SK-MEL-5 (cell line): ENCODE results near the gene COL27A1. TPM values are rescaled to one million over a fixed set of nuclear protein-coding genes. Genes with fewer than 3 reads are reported as not detected.

Experiments
- DNase-seq: peaks from one replicate; pipeline ENCODE4 v3.0.0-alpha.2; 2016; ENCODE audit warnings: low read depth, low spot score
- in situ Hi-C: cut with HindIII; loops from 2 replicates; pipeline ENCODE4 v1.10.0; 2016; ENCODE audit warnings: low sequenced_read_pairs, high pct_unique_total_duplicates, low pct_unique_long_range_greater_than_20kb
- total RNA-seq: library from RNA; depleted of rRNA; stranded (reverse); fragments of >200 nt; shearing (Covaris generic); gene quantifications from 2 replicates; pipeline ENCODE4 v1.2.3, GENCODE V29; 2014

The COL27A1 gene
- total RNA-seq, 1 experiment from 2014 or later, result 0.90 TPM

- in situ Hi-C loops, result no loop called here
- no peak for DNase-seq
Measured at GRCh38 chr9:114304416-114305188, 149.3 kb downstream of the COL27A1 start.

- in situ Hi-C loops, result no loop called here
- no peak for DNase-seq
Measured at GRCh38 chr9:114307899-114308267, 152.5 kb downstream of the COL27A1 start.

DNA sequence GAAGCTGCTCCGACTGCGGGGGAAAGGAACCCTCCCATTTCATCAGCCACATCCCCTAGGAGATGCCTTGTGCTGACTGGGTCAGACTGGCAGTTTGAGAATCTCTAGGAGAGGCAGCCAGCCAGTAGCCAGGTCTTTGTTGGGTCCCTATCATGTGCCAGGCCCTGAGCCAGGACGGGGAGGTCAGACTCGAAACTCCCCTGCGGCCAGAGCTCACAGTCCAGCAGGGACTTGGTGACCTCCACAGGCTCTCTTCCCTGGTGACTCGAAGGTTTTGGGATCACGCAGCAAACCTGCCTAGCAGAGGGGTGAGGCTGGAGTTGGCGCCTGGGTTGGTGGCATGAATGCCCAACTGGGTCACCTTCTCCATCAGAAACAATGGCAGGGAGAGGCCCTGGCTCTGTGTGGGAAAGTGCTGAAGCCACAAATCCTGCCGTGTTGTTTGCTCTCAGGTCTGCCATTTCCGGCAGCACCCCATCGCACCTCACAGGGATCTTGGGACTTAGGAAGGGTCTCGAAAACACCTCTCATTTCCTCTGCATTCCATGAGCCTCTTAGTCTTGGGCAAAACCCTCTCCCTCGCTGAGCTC lies 153.1 kb downstream of the COL27A1 start:
- in situ Hi-C loops, result no loop called here
- DNase-seq, result no peak

DNA sequence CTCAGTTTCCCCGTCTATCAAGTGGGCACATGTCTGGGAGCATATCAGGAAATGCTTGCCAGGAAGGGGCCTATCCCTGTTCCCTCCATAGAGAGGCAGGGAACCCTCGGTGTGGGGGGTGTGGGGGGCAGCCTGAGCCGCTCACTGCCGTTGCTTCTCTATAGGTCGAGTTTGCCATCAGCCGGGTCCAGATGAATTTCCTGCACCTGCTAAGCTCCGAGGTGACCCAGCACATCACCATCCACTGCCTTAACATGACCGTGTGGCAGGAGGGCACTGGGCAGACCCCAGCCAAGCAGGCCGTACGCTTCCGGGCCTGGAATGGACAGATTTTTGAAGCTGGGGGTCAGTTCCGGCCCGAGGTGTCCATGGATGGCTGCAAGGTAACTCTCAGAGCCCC lies 153.8 kb downstream of the COL27A1 start:
- in situ Hi-C loops, result no loop called here
- DNase-seq, result no peak

- in situ Hi-C loops, result no loop called here
- DNase-seq, result no peak
Measured at GRCh38 chr9:114310471-114311450, 155.4 kb downstream of the COL27A1 start.

DNA sequence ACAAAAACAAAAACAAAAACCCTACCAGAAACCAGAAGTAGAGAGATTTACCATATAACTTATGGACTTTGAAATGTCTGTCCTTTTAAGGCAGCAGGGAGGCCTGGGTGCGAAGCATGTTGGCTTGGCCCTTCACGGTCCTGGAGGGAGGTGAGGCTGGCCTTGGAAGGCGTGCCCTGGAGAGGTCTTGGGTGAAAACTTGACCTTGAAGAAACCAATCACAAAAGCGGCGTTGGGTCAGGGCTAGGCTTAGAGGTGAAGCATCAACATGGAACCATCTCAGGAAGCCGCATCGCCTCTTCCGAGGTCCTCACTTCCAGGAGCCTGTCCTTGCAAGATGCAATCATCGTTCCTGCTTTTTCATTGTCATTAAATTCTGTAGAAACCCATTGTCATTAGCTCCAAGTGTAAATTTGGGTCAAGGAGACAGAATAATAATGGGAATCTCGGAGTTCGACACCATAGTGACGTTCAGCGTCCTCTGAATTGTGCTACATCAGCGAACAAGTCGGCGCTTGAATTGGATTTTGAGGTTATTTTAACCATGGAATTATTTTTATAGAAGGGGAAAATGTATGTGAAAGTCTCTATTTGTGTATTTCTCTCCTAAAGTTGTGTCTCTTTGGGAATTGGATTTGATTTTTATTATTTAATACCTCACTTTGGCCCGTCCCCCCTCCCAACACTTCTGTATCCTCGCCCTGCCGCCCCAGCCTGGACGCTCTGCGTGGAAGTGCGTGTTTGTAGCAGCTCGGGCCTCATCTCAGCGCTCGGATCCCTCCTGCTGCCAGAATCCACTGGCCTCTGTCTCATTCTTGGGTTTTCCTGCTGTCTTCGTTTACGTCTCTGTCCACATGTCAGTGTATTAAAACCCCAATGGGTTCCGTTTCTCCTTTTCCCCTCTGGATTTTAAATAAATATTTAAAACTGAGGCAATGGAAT lies 156.5 kb downstream of the COL27A1 start:
- in situ Hi-C loops, result no loop called here

GRCh38 chr9:114312513-114312875 lies 157.2 kb downstream of the COL27A1 start:
- DNase-seq, result no peak
- in situ Hi-C loops, result no loop called here

More for the DNA sequence above, 156.5 kb downstream of the COL27A1 start:
- no peak for DNase-seq

DNA sequence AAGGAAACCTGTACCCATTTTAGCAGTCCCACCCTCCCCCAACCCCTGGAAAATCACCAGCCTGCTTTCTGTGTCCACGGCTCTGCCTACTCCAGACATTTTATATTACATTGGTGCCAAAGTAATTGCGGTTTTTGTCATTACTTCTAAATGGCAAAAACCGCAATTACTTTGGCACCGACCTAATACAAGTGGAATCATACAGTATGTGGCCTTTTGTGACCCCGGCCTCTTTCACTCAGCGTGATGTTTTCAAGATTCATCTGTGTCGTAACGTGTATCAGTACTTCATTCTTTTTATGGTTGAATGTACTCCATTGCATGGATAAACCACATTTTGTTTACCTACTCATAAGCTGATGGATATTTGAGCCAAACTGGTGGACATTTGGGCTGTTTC lies 157.8 kb downstream of the COL27A1 start:
- in situ Hi-C loops, result no loop called here
- DNase-seq, result no peak

GRCh38 chr9:114314256-114314867 lies 159.0 kb downstream of the COL27A1 start:
- in situ Hi-C loops, result no loop called here
- DNase-seq, result no peak

- in situ Hi-C loops, result no loop called here
- no peak for DNase-seq
Measured at GRCh38 chr9:114314881-114315722, 159.8 kb downstream of the COL27A1 start.

GRCh38 chr9:114315723-114316363 lies 160.5 kb downstream of the COL27A1 start:
- no peak for DNase-seq
- in situ Hi-C loops, result no loop called here

- in situ Hi-C loops, result no loop called here
- no peak for DNase-seq
Measured at GRCh38 chr9:114316605-114317230, 161.4 kb downstream of the COL27A1 start.

DNA sequence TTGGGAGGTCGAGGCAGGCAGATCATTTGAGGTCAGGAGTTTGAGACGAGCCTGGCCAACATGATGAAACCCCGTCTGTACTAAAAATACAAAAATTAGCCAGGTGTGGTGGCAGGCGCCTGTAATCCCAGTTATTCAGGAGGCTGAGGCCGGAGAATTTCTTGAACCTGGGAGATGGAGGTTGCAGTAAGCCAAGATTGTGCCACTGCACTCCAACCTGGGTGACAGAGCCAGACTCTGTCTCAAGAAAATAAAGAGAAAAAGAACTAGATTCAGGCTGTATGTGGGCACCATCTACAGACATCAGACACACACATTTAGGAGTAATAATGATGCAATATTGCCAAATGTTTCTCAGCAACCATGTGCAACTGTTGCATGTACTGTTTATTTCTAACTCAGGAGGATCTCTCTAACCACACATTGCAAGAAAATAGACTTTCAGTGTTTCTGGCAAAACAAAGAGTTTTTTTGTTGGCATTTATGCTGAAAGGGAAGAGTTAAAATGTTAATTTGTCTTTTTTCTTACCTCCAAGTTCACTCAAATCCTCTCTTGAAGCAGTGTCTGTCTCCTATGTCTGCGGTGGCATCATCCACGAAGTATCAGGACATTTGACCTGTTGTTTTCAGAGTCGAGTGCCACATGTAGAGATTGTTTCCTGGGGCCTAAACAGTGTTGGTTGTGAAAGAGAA lies 162.5 kb downstream of the COL27A1 start:
- in situ Hi-C loops, result no loop called here
- peak; percentile 58 for DNase-seq

DNA sequence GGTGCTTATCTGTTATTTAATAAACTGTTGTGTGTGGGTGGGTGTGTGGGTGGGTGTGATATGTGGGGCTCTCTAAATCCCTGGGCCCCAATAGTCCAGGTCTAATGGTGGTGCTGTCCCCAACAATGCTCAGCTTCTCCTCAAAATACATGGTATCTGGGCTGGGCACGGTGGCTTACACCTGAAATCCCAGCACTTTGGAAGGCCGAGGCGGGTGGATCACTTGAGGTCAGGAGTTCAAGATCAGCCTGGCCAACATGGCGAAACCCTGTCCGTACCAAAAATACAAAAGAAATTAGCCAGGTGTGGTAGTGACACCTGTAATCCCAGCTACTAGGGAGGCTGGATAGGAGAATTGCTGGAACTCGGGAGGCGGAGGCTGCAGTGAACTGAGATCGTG lies 163.1 kb downstream of the COL27A1 start:
- DNase-seq, result no peak
- in situ Hi-C loops, result no loop called here

GRCh38 chr9:114319147-114319546 lies 163.8 kb downstream of the COL27A1 start:
- in situ Hi-C loops, result no loop called here
- no peak for DNase-seq
